ENCODE measurements around the gene EHMT1. TPM values are rescaled to one million over a fixed set of nuclear protein-coding genes. Genes with fewer than 3 reads are reported as not detected.

The EHMT1 gene
- total and polyA plus RNA-seq, 2 of the 13 experiments (the other 11 are each of a cell fraction or from before 2014, with no cell fraction given), result 23.0 to 27.1 TPM

DNA sequence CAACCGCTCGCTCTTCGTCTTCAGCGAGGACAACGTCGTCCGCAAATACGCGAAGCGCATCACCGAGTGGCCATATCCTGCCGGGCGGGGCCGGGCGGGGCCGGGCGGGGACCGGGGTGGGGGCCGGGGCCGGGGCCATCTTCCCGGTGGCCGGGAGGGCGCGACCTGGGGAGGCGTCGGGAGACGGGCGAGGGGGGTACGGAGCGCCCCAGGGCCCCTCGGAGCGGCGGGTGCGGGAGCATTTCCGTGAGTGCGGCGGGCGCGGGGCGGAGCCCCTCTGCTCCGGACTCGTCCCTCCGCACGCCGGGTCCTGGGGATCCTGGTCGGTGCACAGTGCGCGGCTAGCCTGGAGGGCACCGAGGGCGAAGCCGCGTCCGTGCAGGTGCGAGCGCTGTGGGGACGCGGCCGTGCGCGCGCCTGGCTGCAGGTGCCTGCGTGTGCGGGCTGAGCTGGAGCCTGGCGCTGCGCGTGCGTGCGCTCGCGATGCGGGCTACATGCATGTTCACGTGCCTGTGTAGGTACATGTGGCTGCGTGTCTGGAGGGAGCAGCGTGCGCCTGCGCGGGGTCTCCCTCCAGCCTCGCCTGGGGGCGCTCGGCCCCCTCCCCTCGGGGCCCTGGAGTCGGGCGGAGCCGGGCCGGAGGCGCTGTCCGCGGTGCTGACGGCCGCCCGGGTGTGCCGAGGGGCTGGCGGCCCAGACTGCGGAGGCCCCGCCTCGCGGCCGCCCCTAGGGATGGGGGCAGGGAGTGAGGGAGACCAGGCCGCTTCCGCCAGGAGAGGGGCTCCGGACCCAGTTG lies 259.5 kb downstream of the EHMT1 start (continued):
- TF ChIP-seq ZMYM3 (CRISPR knock-in tag; IDR thresholded peaks at IDR 0.05) (no peak), ZSCAN25 (CRISPR knock-in tag; IDR thresholded peaks at IDR 0.05) (no peak), ZBTB1 (CRISPR knock-in tag; IDR thresholded peaks at IDR 0.05; ENCODE audit: borderline replicate concordance) (no peak), FOXP1 (IDR thresholded peaks at IDR 0.05) (no peak), FOXP1 (CRISPR knock-in tag; IDR thresholded peaks at IDR 0.05) (no peak), ZNF709 (CRISPR knock-in tag; IDR thresholded peaks at IDR 0.05) (no peak), ZSCAN12 (CRISPR knock-in tag; IDR thresholded peaks at IDR 0.05) (no peak), RFX5 (IDR thresholded peaks at IDR 0.05; ENCODE audit: low read depth, low read length) (no peak), CCDC6 (CRISPR knock-in tag; IDR thresholded peaks at IDR 0.05) (no peak), ZNF614 (CRISPR knock-in tag; IDR thresholded peaks at IDR 0.05; ENCODE audit: borderline replicate concordance) (no peak), ARNT (IDR thresholded peaks at IDR 0.05) (no peak), NR2F1 (CRISPR knock-in tag; IDR thresholded peaks at IDR 0.05) (no peak), ZFAT (CRISPR knock-in tag; conservative IDR thresholded peaks at IDR 0.05) (no peak), ZNF512 (CRISPR knock-in tag; IDR thresholded peaks at IDR 0.05) (no peak), CTCF (CRISPR knock-in tag; IDR thresholded peaks at IDR 0.05) (peak; percentile 11; the same call in 1 of the 2 replicates), SNAI1 (CRISPR knock-in tag; IDR thresholded peaks at IDR 0.05; ENCODE audit: borderline replicate concordance) (no peak), GFI1 (CRISPR knock-in tag; IDR thresholded peaks at IDR 0.05; ENCODE audit: borderline replicate concordance) (no peak), ZNF788 (CRISPR knock-in tag; IDR thresholded peaks at IDR 0.05; ENCODE audit: borderline replicate concordance) (no peak), KDM2A (CRISPR knock-in tag; IDR thresholded peaks at IDR 0.05; ENCODE audit: borderline replicate concordance, low read depth) (no peak), REL (CRISPR knock-in tag; conservative IDR thresholded peaks at IDR 0.05) (no peak)
- TF ChIP-seq, protein P1, sequence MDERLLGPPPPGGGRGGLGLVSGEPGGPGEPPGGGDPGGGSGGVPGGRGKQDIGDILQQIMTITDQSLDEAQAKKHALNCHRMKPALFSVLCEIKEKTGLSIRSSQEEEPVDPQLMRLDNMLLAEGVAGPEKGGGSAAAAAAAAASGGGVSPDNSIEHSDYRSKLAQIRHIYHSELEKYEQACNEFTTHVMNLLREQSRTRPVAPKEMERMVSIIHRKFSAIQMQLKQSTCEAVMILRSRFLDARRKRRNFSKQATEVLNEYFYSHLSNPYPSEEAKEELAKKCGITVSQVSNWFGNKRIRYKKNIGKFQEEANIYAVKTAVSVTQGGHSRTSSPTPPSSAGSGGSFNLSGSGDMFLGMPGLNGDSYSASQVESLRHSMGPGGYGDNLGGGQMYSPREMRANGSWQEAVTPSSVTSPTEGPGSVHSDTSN (CRISPR knock-in tag; IDR thresholded peaks at IDR 0.05), result no peak
- TF ChIP-seq, protein P2, sequence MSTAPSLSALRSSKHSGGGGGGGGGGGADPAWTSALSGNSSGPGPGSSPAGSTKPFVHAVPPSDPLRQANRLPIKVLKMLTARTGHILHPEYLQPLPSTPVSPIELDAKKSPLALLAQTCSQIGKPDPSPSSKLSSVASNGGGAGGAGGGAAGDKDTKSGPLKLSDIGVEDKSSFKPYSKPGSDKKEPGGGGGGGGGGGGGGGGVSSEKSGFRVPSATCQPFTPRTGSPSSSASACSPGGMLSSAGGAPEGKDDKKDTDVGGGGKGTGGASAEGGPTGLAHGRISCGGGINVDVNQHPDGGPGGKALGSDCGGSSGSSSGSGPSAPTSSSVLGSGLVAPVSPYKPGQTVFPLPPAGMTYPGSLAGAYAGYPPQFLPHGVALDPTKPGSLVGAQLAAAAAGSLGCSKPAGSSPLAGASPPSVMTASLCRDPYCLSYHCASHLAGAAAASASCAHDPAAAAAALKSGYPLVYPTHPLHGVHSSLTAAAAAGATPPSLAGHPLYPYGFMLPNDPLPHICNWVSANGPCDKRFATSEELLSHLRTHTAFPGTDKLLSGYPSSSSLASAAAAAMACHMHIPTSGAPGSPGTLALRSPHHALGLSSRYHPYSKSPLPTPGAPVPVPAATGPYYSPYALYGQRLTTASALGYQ (CRISPR knock-in tag; IDR thresholded peaks at IDR 0.05), result no peak
- TF ChIP-seq, protein P3, sequence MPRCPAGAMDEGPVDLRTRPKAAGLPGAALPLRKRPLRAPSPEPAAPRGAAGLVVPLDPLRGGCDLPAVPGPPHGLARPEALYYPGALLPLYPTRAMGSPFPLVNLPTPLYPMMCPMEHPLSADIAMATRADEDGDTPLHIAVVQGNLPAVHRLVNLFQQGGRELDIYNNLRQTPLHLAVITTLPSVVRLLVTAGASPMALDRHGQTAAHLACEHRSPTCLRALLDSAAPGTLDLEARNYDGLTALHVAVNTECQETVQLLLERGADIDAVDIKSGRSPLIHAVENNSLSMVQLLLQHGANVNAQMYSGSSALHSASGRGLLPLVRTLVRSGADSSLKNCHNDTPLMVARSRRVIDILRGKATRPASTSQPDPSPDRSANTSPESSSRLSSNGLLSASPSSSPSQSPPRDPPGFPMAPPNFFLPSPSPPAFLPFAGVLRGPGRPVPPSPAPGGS (CRISPR knock-in tag; IDR thresholded peaks at IDR 0.05), result no peak

Data from HepG2 (cell line).